ENCODE data around the gene MBD6. TPM values are rescaled to one million over a fixed set of nuclear protein-coding genes. Genes with fewer than 3 reads are reported as not detected.

The MBD6 gene
- total and polyA plus RNA-seq, 2 of the 13 experiments (the other 11 are each of a cell fraction or from before 2014, with no cell fraction given) = 4.1 to 5.9 TPM

DNA sequence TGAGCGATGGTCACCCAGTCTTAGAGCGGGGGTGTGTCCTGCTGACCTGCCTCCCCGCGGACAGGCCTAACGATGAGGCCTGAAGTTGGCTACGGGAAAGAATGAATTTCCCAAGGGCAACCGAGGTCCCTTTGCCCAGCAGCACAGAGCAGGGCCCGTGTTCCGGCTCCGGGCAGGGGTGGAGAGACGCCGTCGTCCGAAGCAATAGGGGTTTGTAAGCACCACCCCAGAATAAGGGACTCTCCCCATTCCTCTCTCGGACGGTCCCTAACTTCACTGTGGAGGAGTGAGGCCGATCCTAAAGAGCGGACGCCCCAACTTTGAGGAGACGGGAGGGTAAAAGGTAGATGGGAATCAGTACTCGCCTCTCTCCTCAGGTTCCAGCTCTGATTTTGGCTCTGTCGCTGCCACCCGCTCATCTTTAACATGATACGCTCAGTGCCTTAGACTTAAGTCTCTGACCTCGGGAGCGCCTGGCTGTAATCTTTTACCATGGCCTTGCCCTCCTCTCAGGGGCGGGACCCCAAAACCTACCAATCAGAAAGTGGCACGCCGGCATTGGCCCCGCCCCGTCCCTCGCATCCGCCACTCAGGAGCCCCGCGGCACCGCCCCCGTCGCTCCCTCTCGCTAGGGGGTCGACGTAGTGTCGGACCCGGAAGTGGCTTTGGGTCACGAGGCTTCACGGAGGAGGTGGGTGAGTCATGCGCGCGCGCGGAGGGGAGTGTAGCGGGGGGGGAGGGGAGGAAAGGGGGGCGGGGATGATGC lies 2.4 kb upstream of the MBD6 start, which contains the start of gene DDIT3 (continued):
- TF ChIP-seq, protein P1, sequence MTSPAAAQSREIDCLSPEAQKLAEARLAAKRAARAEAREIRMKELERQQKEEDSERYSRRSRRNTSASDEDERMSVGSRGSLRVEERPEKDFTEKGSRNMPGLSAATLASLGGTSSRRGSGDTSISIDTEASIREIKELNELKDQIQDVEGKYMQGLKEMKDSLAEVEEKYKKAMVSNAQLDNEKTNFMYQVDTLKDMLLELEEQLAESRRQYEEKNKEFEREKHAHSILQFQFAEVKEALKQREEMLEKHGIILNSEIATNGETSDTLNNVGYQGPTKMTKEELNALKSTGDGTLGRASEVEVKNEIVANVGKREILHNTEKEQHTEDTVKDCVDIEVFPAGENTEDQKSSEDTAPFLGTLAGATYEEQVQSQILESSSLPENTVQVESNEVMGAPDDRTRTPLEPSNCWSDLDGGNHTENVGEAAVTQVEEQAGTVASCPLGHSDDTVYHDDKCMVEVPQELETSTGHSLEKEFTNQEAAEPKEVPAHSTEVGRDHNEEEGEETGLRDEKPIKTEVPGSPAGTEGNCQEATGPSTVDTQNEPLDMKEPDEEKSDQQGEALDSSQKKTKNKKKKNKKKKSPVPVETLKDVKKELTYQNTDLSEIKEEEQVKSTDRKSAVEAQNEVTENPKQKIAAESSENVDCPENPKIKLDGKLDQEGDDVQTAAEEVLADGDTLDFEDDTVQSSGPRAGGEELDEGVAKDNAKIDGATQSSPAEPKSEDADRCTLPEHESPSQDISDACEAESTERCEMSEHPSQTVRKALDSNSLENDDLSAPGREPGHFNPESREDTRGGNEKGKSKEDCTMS (CRISPR knock-in tag; conservative IDR thresholded peaks at IDR 0.05) = no peak
- peak; percentile 73; the same call in 1 of the 2 replicates for TF ChIP-seq ZBTB8A (CRISPR knock-in tag; IDR thresholded peaks at IDR 0.05; ENCODE audit: borderline replicate concordance, low read depth)
- peak; percentile 50 for TF ChIP-seq ZNF143 (CRISPR knock-in tag; IDR thresholded peaks at IDR 0.05)
- TF ChIP-seq TBX2 (CRISPR knock-in tag; IDR thresholded peaks at IDR 0.05; ENCODE audit: borderline replicate concordance) = peak; percentile 49; the same call in 1 of the 2 replicates
- TF ChIP-seq ZNF709 (CRISPR knock-in tag; IDR thresholded peaks at IDR 0.05) = no peak
- peak; percentile 41; the same call in 1 of the 2 replicates for TF ChIP-seq GABPA (IDR thresholded peaks at IDR 0.05; ENCODE audit: low read depth, low read length)
- TF ChIP-seq GABPA (CRISPR knock-in tag; IDR thresholded peaks at IDR 0.05; ENCODE audit: low read depth) = peak; percentile 84
- TF ChIP-seq, protein P2, sequence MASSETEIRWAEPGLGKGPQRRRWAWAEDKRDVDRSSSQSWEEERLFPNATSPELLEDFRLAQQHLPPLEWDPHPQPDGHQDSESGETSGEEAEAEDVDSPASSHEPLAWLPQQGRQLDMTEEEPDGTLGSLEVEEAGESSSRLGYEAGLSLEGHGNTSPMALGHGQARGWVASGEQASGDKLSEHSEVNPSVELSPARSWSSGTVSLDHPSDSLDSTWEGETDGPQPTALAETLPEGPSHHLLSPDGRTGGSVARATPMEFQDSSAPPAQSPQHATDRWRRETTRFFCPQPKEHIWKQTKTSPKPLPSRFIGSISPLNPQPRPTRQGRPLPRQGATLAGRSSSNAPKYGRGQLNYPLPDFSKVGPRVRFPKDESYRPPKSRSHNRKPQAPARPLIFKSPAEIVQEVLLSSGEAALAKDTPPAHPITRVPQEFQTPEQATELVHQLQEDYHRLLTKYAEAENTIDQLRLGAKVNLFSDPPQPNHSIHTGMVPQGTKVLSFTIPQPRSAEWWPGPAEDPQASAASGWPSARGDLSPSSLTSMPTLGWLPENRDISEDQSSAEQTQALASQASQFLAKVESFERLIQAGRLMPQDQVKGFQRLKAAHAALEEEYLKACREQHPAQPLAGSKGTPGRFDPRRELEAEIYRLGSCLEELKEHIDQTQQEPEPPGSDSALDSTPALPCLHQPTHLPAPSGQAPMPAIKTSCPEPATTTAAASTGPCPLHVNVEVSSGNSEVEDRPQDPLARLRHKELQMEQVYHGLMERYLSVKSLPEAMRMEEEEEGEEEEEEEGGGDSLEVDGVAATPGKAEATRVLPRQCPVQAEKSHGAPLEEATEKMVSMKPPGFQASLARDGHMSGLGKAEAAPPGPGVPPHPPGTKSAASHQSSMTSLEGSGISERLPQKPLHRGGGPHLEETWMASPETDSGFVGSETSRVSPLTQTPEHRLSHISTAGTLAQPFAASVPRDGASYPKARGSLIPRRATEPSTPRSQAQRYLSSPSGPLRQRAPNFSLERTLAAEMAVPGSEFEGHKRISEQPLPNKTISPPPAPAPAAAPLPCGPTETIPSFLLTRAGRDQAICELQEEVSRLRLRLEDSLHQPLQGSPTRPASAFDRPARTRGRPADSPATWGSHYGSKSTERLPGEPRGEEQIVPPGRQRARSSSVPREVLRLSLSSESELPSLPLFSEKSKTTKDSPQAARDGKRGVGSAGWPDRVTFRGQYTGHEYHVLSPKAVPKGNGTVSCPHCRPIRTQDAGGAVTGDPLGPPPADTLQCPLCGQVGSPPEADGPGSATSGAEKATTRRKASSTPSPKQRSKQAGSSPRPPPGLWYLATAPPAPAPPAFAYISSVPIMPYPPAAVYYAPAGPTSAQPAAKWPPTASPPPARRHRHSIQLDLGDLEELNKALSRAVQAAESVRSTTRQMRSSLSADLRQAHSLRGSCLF (CRISPR knock-in tag; IDR thresholded peaks at IDR 0.05; ENCODE audit: borderline replicate concordance) = peak; percentile 57; the same call in 1 of the 2 replicates
- peak; percentile 97 for TF ChIP-seq ELF1 (CRISPR knock-in tag; IDR thresholded peaks at IDR 0.05)
- TF ChIP-seq, protein P3, sequence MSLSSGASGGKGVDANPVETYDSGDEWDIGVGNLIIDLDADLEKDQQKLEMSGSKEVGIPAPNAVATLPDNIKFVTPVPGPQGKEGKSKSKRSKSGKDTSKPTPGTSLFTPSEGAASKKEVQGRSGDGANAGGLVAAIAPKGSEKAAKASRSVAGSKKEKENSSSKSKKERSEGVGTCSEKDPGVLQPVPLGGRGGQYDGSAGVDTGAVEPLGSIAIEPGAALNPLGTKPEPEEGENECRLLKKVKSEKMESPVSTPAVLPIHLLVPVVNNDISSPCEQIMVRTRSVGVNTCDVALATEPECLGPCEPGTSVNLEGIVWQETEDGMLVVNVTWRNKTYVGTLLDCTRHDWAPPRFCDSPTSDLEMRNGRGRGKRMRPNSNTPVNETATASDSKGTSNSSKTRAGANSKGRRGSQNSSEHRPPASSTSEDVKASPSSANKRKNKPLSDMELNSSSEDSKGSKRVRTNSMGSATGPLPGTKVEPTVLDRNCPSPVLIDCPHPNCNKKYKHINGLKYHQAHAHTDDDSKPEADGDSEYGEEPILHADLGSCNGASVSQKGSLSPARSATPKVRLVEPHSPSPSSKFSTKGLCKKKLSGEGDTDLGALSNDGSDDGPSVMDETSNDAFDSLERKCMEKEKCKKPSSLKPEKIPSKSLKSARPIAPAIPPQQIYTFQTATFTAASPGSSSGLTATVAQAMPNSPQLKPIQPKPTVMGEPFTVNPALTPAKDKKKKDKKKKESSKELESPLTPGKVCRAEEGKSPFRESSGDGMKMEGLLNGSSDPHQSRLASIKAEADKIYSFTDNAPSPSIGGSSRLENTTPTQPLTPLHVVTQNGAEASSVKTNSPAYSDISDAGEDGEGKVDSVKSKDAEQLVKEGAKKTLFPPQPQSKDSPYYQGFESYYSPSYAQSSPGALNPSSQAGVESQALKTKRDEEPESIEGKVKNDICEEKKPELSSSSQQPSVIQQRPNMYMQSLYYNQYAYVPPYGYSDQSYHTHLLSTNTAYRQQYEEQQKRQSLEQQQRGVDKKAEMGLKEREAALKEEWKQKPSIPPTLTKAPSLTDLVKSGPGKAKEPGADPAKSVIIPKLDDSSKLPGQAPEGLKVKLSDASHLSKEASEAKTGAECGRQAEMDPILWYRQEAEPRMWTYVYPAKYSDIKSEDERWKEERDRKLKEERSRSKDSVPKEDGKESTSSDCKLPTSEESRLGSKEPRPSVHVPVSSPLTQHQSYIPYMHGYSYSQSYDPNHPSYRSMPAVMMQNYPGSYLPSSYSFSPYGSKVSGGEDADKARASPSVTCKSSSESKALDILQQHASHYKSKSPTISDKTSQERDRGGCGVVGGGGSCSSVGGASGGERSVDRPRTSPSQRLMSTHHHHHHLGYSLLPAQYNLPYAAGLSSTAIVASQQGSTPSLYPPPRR (CRISPR knock-in tag; IDR thresholded peaks at IDR 0.05; ENCODE audit: borderline replicate concordance) = peak; percentile 67
- TF ChIP-seq, protein P4, sequence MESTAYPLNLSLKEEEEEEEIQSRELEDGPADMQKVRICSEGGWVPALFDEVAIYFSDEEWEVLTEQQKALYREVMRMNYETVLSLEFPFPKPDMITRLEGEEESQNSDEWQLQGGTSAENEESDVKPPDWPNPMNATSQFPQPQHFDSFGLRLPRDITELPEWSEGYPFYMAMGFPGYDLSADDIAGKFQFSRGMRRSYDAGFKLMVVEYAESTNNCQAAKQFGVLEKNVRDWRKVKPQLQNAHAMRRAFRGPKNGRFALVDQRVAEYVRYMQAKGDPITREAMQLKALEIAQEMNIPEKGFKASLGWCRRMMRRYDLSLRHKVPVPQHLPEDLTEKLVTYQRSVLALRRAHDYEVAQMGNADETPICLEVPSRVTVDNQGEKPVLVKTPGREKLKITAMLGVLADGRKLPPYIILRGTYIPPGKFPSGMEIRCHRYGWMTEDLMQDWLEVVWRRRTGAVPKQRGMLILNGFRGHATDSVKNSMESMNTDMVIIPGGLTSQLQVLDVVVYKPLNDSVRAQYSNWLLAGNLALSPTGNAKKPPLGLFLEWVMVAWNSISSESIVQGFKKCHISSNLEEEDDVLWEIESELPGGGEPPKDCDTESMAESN (CRISPR knock-in tag; conservative IDR thresholded peaks at IDR 0.05) = no peak
- TF ChIP-seq SP2 (CRISPR knock-in tag; IDR thresholded peaks at IDR 0.05) = peak; percentile 87

All from HepG2 (cell line).